Raji (cell line): ENCODE results near the gene UBTD2.

Experiments used
- POLR2A ChIP-seq: IDR thresholded peaks from 2 replicates; pipeline ENCODE4 v1.6.1; 2011; ENCODE audit warnings: low read depth, low read length, control low read depth; ENCODE audit not compliant: insufficient read depth

UBTD2 gene, protein sequence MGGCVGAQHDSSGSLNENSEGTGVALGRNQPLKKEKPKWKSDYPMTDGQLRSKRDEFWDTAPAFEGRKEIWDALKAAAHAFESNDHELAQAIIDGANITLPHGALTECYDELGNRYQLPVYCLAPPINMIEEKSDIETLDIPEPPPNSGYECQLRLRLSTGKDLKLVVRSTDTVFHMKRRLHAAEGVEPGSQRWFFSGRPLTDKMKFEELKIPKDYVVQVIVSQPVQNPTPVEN

DNA sequence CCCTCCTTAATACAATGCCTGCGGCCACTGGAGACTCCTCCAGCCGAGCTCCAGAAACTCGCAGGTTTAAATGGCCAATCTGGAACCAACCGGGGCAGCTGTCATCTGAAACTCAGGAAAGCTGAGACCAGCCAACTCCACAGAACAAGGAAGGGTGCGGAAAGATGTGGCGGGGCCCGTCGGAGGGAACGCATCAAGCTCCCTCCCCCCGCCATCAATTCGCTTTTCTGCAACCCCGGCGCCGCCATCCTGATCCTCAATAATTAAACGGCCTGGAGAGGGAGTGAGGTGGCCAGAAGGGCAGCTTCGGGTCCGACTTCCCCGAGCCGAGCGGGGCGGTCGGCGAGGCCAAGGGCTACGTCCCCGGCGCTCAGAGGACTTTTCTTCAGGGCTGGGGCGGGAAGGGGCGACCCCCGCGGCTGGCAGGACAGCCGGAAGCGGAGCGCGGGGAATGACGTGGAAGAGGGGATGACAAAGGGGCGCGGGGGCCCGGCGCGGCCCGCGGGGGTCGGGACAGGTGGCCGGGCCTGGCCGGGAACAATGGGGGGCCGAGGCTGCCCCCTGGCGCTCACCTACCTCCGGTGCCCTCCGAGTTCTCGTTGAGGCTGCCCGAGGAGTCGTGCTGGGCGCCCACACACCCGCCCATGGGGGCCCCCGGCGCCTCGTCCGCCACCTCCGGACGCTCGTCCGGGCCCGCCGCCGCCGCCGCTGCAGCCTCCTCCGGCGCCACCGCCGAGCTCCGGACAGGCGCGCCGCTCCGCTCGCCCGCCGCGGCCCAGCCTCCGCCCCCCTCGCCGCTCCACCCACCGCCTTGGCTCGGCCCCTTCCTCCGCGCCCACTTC is at the start of gene UBTD2:
TSS of gene UBTD2 (minus strand) at position 745 of the 842 bp plus-strand sequence. CDS start at position 646, 99 bp downstream.
- TF ChIP-seq POLR2A, result no peak; the same call in 1 of the 2 replicates

DNA sequence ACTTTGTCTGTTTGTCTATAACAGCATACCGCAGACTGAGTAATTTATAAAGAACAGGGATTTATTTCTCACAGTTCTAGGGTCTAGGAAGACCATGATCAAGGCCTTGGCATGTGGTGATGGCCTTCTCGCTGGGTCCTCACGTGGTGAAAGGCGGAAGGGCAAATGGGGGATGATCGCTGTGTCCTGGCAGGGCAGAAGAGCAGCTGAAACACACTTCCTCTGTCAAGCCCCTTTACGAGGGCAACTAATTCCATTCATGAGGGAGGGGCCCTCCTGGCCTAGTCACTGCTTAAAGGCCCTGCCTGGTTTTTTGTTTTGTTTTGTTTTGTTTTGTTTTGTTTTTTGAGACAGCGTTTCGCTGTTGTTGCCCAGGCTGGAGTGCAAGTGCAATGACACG is 41.9 kb upstream of the UBTD2 start:
- TF ChIP-seq POLR2A, result no peak

DNA sequence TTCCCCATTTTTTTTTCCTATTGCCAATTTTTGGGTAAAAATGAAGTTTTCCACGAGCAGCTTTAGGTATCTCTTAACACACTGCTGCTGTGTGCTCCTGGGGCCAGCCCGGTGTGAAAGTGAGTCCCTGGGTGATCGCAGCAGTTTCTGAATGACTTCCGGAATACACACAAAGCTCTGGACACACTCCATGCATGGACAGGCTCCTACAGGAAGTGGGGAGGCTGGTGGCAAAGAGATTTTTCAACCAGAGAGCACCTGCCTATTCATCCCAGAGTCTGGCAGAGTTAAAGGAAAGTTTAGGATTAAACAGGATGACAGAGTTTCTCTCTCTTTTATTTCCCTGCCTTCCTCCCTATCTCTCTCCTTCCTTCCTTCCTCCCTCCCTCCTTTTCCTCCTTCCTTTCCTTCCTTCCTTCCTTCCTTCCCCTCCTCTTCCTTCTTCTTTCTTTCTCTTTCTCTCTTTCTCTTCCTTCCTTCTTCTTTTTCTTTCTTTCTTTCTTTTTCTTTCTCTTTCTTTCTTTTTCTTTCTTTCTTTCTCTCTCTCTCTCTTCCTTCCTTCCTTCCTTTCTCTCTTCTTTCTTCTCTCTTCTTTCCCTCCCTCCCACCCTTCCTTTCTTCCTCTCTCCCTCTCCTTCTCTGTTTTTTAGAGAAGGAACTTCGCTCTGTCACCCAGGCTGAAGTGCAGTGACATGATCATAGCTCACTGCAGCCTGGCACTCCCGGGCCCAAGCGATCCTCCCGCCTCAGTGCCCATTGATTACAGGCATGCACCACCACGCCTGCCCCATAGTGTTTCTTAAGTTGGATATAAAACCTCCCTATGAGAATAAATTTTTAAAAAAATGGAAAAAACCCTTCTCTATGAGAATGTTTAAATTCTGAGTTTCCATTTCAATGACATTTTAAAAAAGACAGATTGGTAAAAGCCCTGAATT is 38.7 kb upstream of the UBTD2 start:
- no peak for TF ChIP-seq POLR2A

DNA sequence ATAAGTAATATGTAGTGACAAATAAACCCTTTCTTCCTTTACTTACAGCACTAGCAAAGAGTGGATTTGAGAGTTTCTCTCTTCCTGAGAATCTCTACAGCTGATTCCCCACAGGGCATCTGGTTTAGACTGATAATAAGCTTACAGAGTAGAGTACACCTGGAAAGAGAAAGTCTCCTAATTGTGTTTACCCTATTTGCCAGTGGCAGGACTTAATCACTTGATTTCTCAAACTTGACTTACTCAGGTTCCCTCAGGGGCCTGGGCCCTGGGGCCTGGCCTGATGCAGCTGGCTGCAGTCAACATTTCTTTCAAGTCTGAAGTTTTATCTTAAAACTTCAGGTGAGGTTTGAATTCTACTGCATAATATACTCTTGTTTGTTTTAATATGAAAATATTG is 38.0 kb upstream of the UBTD2 start:
- no peak for TF ChIP-seq POLR2A

DNA sequence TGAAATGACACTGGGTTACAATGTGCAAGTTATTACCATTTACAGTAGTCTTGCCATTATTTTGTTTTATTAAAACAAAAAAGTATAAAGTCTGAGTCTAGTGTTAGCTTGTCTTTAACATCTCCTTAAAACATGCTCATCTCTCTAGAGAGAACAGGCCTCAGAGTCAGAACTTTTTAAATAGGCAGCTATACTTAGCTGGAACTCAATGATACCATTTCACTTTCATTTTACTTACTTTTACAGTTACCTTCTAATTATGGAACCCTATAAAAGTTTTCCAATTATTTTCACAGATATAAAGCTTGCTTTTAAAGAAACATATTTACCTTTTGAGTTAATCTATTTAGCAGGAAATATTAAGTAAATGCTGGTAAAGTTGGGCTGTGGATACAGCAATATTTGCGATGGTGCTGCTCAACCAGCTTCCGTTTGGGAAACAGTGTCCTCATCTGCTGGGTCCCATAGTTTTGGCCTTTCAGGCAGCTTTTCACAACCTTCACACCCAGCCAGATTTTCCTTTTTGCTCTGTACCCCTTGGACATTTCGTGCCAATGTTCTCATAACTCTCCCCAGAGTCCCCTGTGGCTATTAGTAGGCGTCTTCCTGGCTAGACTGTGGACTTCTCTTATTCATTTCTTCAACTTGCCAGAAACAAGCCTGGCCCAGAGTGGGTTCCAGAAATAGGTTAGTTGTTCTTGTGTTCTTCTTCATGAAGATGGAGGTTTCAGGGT is 36.3 kb upstream of the UBTD2 start:
- no peak for TF ChIP-seq POLR2A

DNA sequence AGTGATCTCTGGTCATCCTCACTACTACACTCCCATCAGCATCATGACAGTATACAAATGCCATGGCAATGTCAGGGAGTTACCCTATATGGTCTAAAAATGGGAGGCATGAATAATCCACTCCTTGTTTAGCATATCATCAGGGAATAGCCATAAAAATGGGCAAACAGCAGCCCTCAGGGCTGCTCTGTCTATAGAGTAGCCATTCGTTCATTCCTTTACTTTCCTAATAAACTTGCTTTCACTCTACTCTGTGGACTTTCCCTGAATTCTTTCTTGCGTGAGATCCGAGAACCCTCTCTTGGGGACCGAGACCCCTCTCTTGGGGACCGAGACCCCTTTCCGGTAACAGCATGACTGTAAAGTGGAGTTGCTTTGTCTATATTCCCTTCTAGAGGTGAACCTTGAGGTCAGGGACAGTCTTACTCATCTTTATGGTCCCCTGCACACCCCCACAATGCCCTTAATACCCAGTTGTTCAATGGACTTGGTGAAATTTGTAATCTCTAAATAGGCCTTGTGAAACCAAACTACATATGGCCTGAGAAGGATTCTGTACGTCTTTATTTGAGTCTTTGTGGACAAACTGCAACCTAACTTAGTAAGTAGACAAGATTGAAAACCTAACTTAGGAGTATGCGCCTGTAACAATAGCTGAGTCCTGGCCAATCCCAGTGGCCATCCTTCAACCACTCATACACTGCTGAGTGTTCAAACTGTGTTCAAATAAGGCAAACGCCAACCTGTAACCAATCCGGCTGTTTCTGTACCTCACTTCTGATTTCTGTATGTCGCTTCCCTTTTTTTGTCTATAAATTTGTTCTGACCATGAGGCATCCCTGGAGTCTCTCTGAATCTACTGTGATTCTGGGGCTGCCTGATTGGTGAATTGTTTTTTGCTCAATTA is 32.3 kb upstream of the UBTD2 start:
- no peak for TF ChIP-seq POLR2A

DNA sequence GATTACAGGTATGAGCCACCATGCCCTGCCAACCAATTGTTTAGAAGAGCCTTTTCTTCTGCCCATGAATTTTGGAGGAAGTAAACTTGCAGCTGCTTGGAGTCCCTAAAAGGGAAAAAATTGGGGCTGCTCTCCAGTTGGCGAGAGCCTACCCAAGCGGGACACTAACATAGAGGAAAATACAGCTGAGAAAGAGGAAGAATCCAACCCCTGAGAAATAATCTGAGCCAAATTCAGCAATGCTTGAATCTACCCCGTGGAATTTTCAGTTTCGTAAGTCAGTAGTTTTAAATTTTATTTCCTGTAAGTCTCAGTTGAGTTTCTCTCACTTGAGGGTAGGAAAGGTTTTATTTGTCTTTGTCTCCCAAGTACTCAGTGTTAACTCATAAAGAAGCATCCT is 30.4 kb upstream of the UBTD2 start:
- no peak for TF ChIP-seq POLR2A

DNA sequence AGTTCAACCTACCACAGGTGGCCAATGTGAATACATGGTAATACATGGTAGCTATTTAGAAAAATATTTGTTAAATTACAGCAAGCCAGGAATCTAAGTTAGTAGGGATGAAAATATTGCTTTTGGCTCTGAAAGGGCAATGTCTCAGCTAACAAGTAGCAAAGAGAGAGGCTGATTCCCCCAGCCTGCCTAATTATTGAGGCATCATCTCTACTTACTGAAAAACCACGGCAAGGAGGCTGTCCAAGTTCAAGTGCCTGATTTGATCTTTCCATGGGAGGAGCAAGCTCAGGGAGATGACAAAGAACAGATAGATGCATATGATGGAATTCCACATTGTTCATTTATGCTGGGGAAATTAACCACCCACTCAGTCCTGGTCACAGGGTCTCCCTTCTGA is 28.7 kb upstream of the UBTD2 start:
- no peak for TF ChIP-seq POLR2A

DNA sequence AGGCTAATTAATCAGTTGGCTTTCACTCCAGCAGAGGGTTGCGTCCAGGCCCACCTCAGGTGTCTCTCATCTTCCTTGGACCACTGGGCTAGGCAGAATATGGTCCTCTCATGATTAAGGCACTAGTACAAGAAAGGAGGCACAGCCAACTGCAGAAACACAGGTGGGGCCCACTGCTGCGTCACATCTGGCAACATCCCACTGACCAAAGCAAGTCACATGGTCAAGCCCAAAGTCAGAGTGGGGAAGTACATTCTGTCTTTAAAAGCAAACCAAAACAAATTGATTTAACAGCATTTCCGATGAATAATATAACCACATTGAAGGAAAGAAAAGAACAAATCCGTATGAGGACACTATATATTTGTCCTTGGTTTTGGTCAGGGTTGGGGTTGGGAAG is 28.0 kb upstream of the UBTD2 start:
- TF ChIP-seq POLR2A, result no peak

DNA sequence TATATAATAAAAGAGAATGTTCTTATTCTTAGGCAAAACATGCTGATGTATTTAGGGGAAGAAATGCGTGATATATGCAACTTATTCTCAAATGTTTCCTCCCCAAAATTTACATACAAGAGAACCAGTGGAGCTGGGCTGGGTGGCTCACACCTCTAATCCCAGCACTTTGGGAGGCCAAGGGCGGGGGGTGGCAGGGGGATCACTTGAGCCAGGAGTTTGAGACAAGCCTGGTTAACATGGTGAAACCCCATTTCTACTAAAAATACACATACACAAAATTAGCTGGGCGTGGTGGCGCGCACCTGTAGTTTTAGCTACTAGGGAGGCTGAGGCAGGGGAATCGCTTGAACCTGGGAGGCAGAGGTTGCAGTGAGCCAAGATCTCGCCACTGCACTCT is 27.5 kb upstream of the UBTD2 start:
- TF ChIP-seq POLR2A, result no peak

DNA sequence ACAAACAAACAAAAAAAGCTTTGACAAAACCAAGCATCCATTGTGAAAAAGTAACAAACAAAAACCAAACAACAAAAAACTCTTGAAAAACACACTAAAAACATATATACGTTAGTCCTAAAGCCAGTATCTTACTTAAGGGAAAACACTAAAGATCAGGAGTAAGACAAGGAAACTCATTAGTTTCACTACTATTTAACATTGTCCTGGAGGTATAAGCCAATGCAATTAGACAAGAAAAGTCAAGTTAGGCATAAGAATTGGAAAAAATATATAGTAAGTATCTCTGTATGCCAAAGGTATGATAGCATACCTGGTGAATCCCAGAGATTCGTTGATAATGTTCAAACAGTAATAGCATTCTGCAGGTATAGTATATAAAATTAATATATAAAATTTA is 21.8 kb upstream of the UBTD2 start:
- no peak for TF ChIP-seq POLR2A

DNA sequence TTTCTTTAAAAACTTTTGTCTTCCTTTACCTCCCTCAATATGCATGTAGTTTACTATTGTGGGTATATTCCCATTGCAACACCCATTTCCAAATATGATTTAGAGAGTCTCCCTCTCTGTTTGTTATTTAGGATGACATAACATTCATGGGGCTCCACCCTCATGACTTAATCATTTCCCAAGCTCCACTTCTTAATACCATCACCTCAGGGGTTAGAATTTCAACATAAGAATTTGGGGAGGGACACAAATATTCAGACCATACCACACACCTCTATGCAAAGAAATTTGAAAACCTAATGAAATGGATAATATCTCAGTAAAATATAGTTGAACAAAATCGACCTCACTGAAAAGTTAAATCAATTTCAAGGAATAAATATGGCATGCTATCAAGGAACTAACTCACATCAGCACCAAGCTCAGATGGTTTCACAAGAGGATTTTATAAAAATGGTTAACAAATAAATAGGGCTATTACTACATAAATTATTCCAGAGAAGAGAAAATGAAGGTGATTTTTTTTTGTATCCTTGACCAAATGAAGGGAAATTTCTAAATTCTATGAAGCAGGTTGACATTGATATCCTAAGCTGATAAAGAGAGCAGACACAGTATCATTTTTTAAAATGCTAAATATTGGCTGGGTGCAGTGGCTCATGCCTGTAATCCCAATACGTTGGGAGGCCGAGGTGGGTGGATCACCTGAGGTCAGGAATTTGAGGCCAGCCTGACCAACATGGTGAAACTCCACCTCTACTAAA is 20.2 kb upstream of the UBTD2 start:
- no peak for TF ChIP-seq POLR2A

DNA sequence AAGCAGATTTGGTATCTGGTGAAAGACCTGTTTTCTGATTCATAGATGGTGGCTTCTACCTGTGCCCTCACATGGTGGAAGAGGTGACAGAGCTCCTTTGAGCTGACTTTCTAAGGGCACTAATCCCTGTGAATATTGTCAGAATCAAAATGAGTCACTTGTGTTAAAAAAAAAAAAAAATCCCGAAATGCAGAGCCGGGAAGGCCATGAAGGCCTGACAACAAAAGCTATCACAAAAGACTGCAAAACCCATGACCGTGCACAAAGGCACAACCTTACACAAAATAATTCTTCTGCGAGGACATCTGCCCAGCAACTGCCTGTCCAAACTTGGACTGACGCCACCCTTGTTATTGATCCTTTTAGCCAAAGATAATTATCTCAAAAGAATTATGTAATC is 19.6 kb upstream of the UBTD2 start:
- TF ChIP-seq POLR2A, result no peak
